ENCODE measurements around the gene HNMT. TPM values are rescaled to one million over a fixed set of nuclear protein-coding genes. Genes with fewer than 3 reads are reported as not detected.

Gene HNMT
- total RNA-seq, 2 experiments from 2014 or later, result not detected

DNA sequence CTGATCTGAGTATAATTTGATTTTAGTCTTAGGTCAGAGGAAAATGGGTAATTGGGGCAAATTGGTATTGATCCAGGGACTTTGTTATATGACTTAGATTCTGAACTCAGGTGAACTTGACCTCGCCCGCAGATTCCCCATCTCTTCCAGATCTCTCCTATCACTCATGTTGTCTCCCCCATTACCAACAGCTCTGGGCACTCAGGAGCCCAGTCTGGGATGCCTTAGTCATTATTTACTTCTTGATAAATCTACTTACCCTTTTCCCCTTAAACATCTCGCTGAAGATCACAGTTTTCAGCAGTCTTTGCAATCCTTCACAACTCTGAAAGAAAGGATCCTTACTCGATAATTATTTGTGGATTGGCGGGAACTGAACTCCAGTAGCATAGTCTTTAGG lies 19.6 kb upstream of the HNMT start:
- POLR2A ChIA-PET, result no interaction called here

DNA sequence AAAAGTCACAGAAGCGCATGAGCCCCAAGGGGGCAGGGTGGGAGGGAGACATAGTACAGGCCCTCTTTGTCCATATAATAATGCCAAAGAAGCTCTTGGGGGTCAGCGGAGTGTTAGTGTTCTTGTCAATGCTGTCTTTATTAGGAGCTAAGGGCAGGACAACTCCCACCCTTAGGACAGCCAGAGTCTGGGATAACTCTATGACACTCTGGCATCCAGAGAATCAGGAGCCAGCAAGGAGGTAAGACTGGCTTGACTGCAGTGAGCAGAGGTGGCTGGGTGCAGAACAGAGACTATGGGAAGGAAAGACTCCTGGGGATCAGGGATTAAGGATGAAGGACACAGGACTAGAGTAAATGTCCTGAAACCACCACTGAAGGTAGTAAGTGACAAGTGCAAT lies 19.0 kb upstream of the HNMT start:
- POLR2A ChIA-PET, result no interaction called here
- CTCF ChIA-PET, result no interaction called here

More for the DNA sequence above, 19.6 kb upstream of the HNMT start:
- CTCF ChIA-PET, result no interaction called here

GRCh38 chr2:137946227-137946626 lies 18.0 kb upstream of the HNMT start:
- POLR2A ChIA-PET, result no interaction called here
- CTCF ChIA-PET, result no interaction called here

DNA sequence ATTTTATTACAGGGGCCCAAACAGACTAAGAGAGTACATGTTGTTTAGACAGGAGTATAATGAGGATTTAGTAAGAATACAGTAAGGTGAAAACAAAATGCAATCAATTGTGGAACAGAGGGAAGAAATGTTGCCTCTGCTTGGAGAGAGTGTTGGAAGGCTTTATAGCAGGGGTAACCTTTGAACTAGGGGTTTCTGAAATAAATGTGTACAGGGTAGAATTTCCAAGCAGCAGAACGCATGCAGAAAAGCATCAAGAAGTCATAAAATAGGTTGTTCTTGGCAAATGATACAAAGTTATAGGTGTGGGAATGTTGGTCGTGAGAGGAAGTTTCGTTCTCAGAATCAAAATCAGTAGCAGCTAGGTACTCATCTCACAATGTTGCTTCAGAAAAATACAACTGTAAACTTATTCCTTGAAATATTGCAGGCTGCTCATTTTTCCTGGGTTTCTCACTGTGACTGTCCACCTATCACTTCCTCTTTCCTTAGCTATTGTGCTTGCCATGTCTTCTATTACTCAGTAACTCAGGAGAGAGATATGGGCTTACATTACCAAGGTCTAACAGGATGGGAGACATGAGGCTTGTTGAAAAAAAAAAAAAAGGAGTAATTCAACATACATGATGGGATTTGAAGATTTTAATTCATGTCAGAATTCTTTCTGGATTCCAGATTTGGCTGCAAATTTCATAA lies 17.1 kb upstream of the HNMT start:
- ChIA-PET CTCF (no interaction called here), POLR2A (no interaction called here)

DNA sequence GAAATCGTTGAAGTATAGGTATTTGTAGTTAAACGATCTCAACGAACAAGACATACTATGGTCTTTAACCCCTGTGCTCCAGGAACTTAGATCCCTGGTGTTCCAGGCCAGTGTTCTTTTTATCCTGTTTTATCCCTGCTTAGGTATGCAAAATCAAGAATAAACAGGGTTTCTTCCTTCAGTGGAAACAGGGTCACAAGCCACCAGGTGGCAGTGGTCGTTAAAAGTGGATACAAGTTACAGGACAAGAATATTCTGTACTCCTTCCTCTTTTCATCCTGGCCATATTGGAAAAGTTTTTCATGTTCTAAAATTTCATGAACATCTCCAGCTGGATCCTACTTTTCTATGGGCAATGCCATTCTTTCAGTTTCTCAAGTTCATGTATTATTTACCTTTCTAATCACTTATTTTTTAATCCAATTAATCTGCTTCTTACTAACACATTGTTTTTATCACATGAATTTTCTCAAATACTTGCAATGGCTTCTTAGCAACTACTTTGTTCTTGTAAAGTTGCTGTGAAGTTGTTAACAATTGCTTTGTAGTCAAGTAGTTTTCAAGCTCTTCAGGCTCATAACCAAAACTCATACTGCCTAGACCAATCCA lies 16.4 kb upstream of the HNMT start:
- POLR2A ChIA-PET, result no interaction called here
- CTCF ChIA-PET, result no interaction called here

GRCh38 chr2:137948894-137949293 lies 15.4 kb upstream of the HNMT start:
- ChIA-PET CTCF (no interaction called here), POLR2A (no interaction called here)

DNA sequence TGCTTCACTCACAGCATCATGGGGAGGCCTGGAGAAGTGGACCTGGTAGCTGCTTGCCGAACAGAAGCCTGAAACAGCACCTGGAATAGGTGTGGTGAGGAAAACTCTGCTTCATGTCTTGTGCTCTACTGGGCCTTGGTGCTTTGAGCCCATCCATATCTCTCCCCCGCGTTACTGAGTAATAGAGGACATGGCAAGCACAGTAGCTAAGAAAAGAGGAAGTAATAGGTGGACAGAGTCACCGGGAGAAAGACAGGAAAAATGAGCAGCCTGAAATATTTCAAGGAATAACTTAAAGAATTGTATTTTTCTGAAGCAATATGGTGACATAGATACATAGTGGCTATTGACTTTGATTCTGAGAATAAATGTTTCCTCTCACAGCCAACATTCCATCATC lies 14.0 kb upstream of the HNMT start:
- POLR2A ChIA-PET, result no interaction called here
- CTCF ChIA-PET, result no interaction called here

- POLR2A ChIA-PET, result no interaction called here
- CTCF ChIA-PET, result no interaction called here
These were observed 12.7 kb upstream of the HNMT start for GRCh38 chr2:137951586-137951985.

- ChIA-PET CTCF (no interaction called here), POLR2A (no interaction called here)
These were observed 11.6 kb upstream of the HNMT start for GRCh38 chr2:137952586-137953129.

DNA sequence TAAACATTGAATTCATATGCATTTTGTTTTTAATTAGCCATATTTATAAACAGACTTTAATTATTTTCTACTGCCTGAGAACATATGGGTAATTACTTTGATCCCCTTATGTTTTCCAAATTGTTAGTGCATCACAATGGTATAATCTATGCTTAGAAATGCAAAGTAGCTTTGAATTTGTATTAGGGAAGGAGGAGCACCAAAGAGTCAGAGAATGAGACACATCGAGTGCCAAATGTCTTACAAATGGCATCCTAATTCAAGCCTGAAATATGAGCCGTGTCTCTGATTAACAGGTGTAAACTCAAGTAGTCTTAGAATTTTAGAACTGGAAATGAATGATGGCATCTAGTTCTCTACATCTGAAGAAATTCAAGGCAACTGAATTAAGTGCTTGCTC lies 8.7 kb upstream of the HNMT start:
- POLR2A ChIA-PET, result no interaction called here
- CTCF ChIA-PET, result interaction anchor here (0.5 kb wide), 1 partner anchor 871 kb away, joined by 6 read pairs; no protein-coding TSS in a partner anchor

GRCh38 chr2:137957033-137957432 lies 7.2 kb upstream of the HNMT start:
- ChIA-PET CTCF (no interaction called here), POLR2A (no interaction called here)

DNA sequence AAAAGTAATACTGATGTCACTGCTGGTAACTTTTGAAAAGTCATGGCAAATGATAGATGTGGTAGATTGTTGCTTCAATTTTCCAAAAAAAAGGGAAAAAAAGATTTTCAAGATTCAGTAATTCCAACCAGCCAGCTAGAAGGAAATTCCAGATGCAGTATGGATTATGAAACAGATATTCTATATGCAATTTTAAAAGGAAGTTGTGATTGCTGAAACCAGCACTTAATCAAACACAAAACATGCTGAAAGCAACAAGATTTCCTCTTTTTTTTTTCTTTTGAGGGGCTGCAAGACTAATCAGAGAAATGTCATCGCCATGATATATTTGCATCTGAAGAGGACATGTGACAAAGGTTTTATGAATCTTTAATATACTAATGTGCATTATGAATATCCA lies 5.1 kb upstream of the HNMT start:
- CTCF ChIA-PET, result no interaction called here
- POLR2A ChIA-PET, result no interaction called here

GRCh38 chr2:137960223-137960622 lies 4.0 kb upstream of the HNMT start:
- ChIA-PET CTCF (no interaction called here), POLR2A (no interaction called here)

DNA sequence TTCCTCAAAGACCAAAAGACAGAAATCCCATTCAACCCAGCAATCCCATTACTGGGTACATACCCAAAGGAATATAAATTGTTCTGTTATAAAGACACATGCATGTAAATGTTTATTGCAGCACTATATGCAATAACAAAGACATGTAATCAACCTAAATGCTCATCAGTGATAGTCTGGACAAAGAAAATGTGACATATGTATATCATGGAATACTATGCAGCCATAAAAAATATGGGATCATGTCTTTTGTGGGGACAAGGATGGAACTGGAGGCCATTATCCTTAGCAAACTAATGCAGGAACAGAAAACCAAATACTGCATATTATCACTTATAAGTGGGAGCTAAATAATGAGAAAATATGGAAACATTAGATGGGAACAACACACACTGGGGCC lies 2.7 kb upstream of the HNMT start:
- CTCF ChIA-PET, result no interaction called here
- POLR2A ChIA-PET, result no interaction called here

GRCh38 chr2:137963535-137964065 lies 673 bp upstream of the HNMT start:
- ChIA-PET CTCF (no interaction called here), POLR2A (interaction anchor here (0.6 kb wide), 1 partner anchor 539 kb away, joined by 3 read pairs; no protein-coding TSS in a partner anchor)

DNA sequence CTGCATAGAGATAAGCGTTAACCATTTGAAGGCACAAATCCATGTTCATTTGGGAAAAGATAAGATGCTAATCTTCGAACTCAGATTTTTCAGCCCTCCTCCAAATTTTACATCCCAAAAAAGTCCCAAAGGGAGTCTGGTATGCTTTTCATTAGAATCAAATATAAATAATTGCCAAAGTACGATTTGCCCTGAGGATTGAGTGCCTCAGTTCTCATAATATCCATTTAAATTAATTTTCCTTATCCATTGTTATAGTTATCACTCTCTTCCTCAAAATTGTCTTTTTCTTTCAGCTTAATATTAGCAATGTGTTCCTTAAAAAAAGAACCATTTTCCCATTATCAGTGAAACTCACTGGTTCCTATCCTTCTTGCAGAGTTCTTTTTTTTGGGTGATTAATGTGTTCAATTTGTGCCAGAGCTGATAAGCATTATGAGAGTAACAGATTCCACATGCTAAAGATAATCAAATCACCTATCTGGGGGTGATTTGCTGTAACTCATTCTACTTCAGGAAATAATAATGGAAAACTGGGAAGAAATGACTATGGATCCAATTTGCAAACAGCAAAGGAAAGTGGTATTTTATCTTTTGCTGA lies 686 bp downstream of the HNMT start:
- POLR2A ChIA-PET, result no interaction called here
- CTCF ChIA-PET, result no interaction called here

GRCh38 chr2:137966043-137966442 lies 1.8 kb downstream of the HNMT start:
- CTCF ChIA-PET, result no interaction called here
- POLR2A ChIA-PET, result no interaction called here

DNA sequence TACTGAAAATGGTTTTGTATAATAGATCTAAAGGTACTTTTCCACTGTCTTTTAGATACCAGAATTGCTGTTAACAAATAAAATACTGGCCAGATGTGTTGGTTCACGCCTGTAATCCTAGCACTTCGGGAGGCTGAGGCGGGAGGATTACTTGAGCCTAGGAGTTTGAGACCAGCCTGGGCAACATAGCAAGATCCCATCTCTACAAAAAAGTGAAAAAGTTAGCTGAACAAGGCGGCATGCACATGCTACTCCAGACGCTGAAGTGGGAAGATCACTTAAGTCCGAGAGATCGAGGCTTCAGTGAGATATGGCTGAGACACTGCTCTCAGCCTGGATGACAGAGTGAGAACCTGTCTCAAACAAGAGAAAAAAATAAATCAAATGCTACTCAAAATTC lies 2.8 kb downstream of the HNMT start:
- CTCF ChIA-PET, result no interaction called here
- POLR2A ChIA-PET, result no interaction called here

DNA sequence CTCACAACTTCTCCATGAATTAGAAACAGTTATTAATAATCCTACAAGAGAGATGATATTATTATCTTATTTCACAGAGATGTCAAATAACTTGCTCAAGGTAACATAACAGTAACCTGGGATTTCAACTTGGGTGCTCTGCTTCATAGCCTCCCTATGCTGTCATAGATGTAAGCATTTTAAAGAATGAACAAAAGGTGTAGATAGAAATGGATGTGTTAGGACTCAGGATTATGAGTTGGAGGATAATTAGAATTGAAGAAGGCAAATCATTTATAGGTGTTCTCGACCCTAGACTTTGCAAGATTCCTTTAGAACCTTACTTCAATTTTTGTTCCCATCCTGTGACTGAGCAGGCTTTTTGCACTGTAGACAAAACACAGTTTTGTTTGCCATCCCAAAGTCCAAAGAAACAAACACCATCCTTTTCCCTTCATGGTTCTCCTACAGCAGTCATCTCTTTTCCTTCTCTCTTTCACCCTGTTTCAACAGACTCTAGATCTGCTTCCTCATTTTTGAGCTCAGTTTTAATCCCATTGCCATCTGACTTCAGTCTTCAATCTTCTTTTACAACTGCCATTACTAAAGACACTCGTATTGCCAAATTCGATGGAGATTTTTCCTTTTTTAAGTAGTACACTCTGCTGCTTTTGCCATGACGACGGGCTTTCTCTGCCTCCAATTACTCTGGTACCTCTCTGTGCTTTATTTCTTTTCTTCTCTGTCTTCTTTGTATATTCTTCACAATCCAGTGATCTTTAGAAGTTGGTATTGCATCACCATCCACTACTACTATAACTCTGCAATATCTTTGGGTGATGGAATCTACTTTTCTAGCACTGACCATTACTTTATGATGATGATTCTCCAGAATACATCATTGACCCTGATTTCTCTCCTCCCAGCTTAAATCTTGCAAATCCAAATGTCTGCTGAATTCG lies 4.5 kb downstream of the HNMT start:
- POLR2A ChIA-PET, result no interaction called here
- CTCF ChIA-PET, result no interaction called here

GRCh38 chr2:137969418-137969765 lies 5.1 kb downstream of the HNMT start:
- CTCF ChIA-PET, result no interaction called here

More at GRCh38 chr2:137969418-137969765, 5.1 kb downstream of the HNMT start:
- POLR2A ChIA-PET, result no interaction called here

Data from activated CD8-positive, alpha-beta memory T cell treated with anti-CD3 and anti-CD28 coated beads for 36 hours (primary cell).